Measurements from ENCODE around the gene HIGD1C.
A peak's percentile ranks its signal among the peaks of the same experiment; 100 is the strongest.
"Not testable (repeated sequence)": the region's sequence is repeated elsewhere in the genome, so short reads cannot be mapped to it uniquely, and the experiment has no call there.

HIGD1C gene

GRCh38 chr12:50929831-50930230 lies 22.5 kb upstream of the HIGD1C start:
- Histone ChIP-seq H3K9ac (ENCODE audit: low read length) (no peak overlapping the region), H3K79me2 (ENCODE audit: insufficient read depth, low read length) (peaks cover 39% of the 10 kb centered on the region), H3K9me3 (ENCODE audit: insufficient read depth, low read length) (no peaks in the 10 kb centered on the region), H3K4me2 (ENCODE audit: low read depth, low read length, poor library complexity, severe bottlenecking) (peak overlapping the region; percentile 99), H3K27ac (ENCODE audit: low read depth, low read length) (peak overlapping the region; percentile 100), H4K20me1 (ENCODE audit: low read depth, low read length) (no peaks in the 10 kb centered on the region), H3F3A (ENCODE audit: insufficient read depth) (peaks cover 49% of the 10 kb centered on the region), H3K36me3 (ENCODE audit: low read length) (peaks cover 11% of the 10 kb centered on the region; the same call in 1 of the 2 replicates), H3K4me3 (ENCODE audit: insufficient read depth, low read length, poor library complexity, severe bottlenecking) (no peak overlapping the region), H2AFZ (ENCODE audit: low read depth, low read length, severe bottlenecking) (no peak overlapping the region), H3K9me2 (replicated peaks; ENCODE audit: insufficient read depth, low read length) (no peaks in the 10 kb centered on the region), H3K27me3 (ENCODE audit: low read length) (no peaks in the 10 kb centered on the region)
- TF ChIP-seq CTCF (IDR thresholded peaks at IDR 0.05; ENCODE audit: insufficient read depth, low read length, poor library complexity, severe bottlenecking) (no peak), EZH2phosphoT487 (conservative IDR thresholded peaks at IDR 0.05; ENCODE audit: low read length) (no peak)

DNA sequence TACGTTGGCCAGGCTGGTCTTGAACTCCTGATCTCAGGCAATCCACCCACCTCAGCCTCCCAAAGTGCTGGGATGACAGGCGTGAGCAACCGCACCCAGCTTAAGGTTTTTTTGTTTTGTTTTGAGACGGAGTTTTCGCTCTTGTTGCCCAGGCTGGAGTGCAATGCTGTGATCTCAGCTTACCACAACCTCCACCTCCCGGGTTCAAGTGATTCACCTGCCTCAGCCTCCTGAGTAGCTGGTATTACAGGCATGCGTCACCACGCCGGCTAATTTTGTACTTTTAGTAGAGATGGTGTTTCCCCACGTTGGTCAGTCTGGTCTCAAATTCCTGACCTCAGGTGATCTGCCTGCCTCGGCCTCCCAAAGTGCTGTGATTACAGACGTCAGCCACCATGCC lies 21.9 kb upstream of the HIGD1C start:
- not testable (repeated sequence) for H3K4me3 ChIP-seq (ENCODE audit: insufficient read depth, low read length, poor library complexity, severe bottlenecking); H3K9me3 ChIP-seq (ENCODE audit: insufficient read depth, low read length); H2AFZ ChIP-seq (ENCODE audit: low read depth, low read length, severe bottlenecking); H3K9me2 ChIP-seq (replicated peaks; ENCODE audit: insufficient read depth, low read length); H3K9ac ChIP-seq (ENCODE audit: low read length); H3K27ac ChIP-seq (ENCODE audit: low read depth, low read length); H3K27me3 ChIP-seq (ENCODE audit: low read length); H3K4me2 ChIP-seq (ENCODE audit: low read depth, low read length, poor library complexity, severe bottlenecking); H4K20me1 ChIP-seq (ENCODE audit: low read depth, low read length)
- Histone ChIP-seq H3K79me2 (ENCODE audit: insufficient read depth, low read length) (peaks cover 37% of the 10 kb centered on the region), H3K36me3 (ENCODE audit: low read length) (peaks cover 11% of the 10 kb centered on the region; the same call in 1 of the 2 replicates), H3F3A (ENCODE audit: insufficient read depth) (peaks cover 46% of the 10 kb centered on the region)

DNA sequence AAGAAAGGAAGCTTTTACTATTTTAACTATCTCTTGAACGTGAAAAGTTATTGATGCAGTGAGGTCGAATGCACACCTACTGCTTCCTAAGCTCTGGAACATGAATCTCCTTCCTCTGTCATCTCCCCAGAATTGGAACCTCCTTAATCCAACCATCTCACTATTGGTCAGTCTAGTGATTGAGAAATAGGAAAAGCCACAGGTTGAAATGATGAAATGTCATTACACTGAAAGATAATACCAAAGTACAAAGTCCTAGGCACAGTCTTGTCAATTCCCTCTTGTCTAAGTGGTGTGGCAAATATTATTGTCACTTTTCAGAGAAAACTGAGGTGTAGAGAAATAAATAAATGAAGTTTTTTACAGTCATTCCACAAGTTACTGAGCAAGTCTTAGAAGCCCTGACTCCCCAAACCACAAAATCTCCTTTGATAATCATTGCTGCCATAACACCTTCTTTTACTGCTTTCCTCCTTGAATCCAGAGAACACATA lies 19.5 kb upstream of the HIGD1C start:
- no peak overlapping the region for H3K9ac ChIP-seq (ENCODE audit: low read length)
- H4K20me1 ChIP-seq (ENCODE audit: low read depth, low read length): no peaks in the 10 kb centered on the region
- no peak overlapping the region for H3K27ac ChIP-seq (ENCODE audit: low read depth, low read length)
- H3K9me2 ChIP-seq (replicated peaks; ENCODE audit: insufficient read depth, low read length): no peaks in the 10 kb centered on the region
- H2AFZ ChIP-seq (ENCODE audit: low read depth, low read length, severe bottlenecking): no peak overlapping the region
- peaks cover 14% of the 10 kb centered on the region for H3K79me2 ChIP-seq (ENCODE audit: insufficient read depth, low read length)
- no peak overlapping the region for H3K4me3 ChIP-seq (ENCODE audit: insufficient read depth, low read length, poor library complexity, severe bottlenecking)
- peaks cover 11% of the 10 kb centered on the region; the same call in 1 of the 2 replicates for H3K36me3 ChIP-seq (ENCODE audit: low read length)
- H3K27me3 ChIP-seq (ENCODE audit: low read length): no peaks in the 10 kb centered on the region
- peaks cover 15% of the 10 kb centered on the region; the same call in 1 of the 2 replicates for H3K9me3 ChIP-seq (ENCODE audit: insufficient read depth, low read length)
- TF ChIP-seq CTCF (IDR thresholded peaks at IDR 0.05; ENCODE audit: insufficient read depth, low read length, poor library complexity, severe bottlenecking): no peak
- no peak for TF ChIP-seq EZH2phosphoT487 (conservative IDR thresholded peaks at IDR 0.05; ENCODE audit: low read length)
- no peak overlapping the region for H3K4me2 ChIP-seq (ENCODE audit: low read depth, low read length, poor library complexity, severe bottlenecking)
- peaks cover 26% of the 10 kb centered on the region for H3F3A ChIP-seq (ENCODE audit: insufficient read depth)

DNA sequence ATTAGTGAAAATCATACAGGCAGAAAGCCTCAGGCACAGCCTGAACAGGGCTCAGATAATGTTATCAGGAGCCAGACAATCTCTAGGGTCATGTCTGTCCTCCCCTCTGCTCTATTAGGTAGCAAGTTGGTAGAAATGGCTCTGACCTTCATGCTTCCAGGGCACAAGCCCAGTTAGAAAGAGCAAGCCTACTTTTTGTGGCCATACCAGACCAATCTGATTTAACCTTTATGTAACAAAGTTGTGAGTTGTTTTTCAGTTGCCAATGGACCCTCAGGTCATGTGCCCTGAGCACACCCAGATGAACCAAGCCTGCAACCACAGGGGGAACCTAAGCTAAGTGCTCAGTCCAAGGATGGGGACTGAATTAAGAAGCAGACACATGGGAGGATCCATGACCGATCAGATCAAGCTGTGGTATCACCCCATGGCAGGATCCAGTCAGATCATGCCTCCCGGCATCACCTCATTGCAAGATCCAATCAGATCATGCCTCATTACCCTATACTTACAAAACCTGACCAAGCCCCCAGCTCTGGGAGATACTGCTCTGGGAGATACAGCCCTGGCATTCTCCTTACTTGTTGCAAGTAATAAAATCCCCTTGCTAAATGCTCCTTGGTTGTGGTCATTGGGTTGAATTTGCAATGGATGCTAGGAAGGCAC lies 18.8 kb upstream of the HIGD1C start:
- no peaks in the 10 kb centered on the region for H3K9me2 ChIP-seq (replicated peaks; ENCODE audit: insufficient read depth, low read length)
- H3K9ac ChIP-seq (ENCODE audit: low read length): no peak overlapping the region
- peaks cover 18% of the 10 kb centered on the region for H3F3A ChIP-seq (ENCODE audit: insufficient read depth)
- no peak overlapping the region for H3K27ac ChIP-seq (ENCODE audit: low read depth, low read length)
- H3K4me2 ChIP-seq (ENCODE audit: low read depth, low read length, poor library complexity, severe bottlenecking): no peak overlapping the region
- TF ChIP-seq CTCF (IDR thresholded peaks at IDR 0.05; ENCODE audit: insufficient read depth, low read length, poor library complexity, severe bottlenecking) (no peak), EZH2phosphoT487 (conservative IDR thresholded peaks at IDR 0.05; ENCODE audit: low read length) (no peak)
- H3K27me3 ChIP-seq (ENCODE audit: low read length): no peaks in the 10 kb centered on the region
- H3K9me3 ChIP-seq (ENCODE audit: insufficient read depth, low read length): peaks cover 17% of the 10 kb centered on the region; the same call in 1 of the 2 replicates
- peaks cover 8% of the 10 kb centered on the region for H3K79me2 ChIP-seq (ENCODE audit: insufficient read depth, low read length)
- H2AFZ ChIP-seq (ENCODE audit: low read depth, low read length, severe bottlenecking): no peak overlapping the region
- no peak overlapping the region for H3K4me3 ChIP-seq (ENCODE audit: insufficient read depth, low read length, poor library complexity, severe bottlenecking)
- H4K20me1 ChIP-seq (ENCODE audit: low read depth, low read length): no peaks in the 10 kb centered on the region
- H3K36me3 ChIP-seq (ENCODE audit: low read length): peaks cover 11% of the 10 kb centered on the region; the same call in 1 of the 2 replicates

All from SU-DHL-6 (cell line).